Measurements from ENCODE around the gene LANCL1.

Gene LANCL1

GRCh38 chr2:210445732-210446131 lies 30.8 kb downstream of the LANCL1 start:
- Histone ChIP-seq H3K4me1 (ENCODE audit: control extremely low read depth in 1 of 4, control insufficient read depth in 4 of 4, insufficient read depth in 4 of 4, low read length in 3 of 4) (peaks cover 0 to 10% (median 9%) of the 10 kb centered on the region in 4 experiments), H3K27me3 (replicated peaks in 2 of 5; ENCODE audit: control insufficient read depth in 4 of 5, insufficient read depth in 5 of 5, low read length in 4 of 5) (no peaks in the 10 kb centered on the region), H3K36me3 (ENCODE audit: control insufficient read depth in 4 of 4, insufficient read depth in 4 of 4, low read length in 3 of 4) (peaks cover 2 to 20% (median 6%) of the 10 kb centered on the region in 4 experiments), H3K27ac (ENCODE audit: insufficient read depth in 1 of 2, low read depth in 1 of 2, low read length in 2 of 2, poor library complexity in 1 of 2, severe bottlenecking in 2 of 2) (no peak overlapping the region), H3K9me3 (ENCODE audit: control extremely low read depth in 1 of 5, control insufficient read depth in 4 of 5, insufficient read depth in 2 of 5, low read depth in 1 of 5, low read length in 4 of 5) (peaks cover 0 to 14% (median 0%) of the 10 kb centered on the region in 5 experiments), H3K4me3 (ENCODE audit: control insufficient read depth in 1 of 7, extremely low read depth in 1 of 7, insufficient read depth in 4 of 7, low read depth in 2 of 7, low read length in 6 of 7) (no peak overlapping the region)
- WGBS (ENCODE audit: insufficient coverage): 100% methylated on average over 3 of the region's 3 CpGs
- DNase-seq: no peak
- CTCF ChIA-PET: interaction anchor here (0.8 to 1.7 kb wide), 2 partner anchors 47 to 57 kb away, joined by 3 to 4 read pairs; no protein-coding TSS in a partner anchor
- POLR2A ChIA-PET: no interaction called here

- ChIA-PET POLR2A (no interaction called here), CTCF (interaction anchor here (1.7 kb wide), 1 partner anchor 46 kb away, joined by 4 read pairs; no protein-coding TSS in a partner anchor)
- Histone ChIP-seq H3K9me3 (ENCODE audit: control extremely low read depth in 1 of 5, control insufficient read depth in 4 of 5, insufficient read depth in 2 of 5, low read depth in 1 of 5, low read length in 4 of 5) (peaks cover 0 to 11% (median 0%) of the 10 kb centered on the region in 5 experiments), H3K4me1 (ENCODE audit: control extremely low read depth in 1 of 4, control insufficient read depth in 4 of 4, insufficient read depth in 4 of 4, low read length in 3 of 4) (peaks cover 0 to 10% (median 9%) of the 10 kb centered on the region in 4 experiments), H3K27me3 (replicated peaks in 2 of 5; ENCODE audit: control insufficient read depth in 4 of 5, insufficient read depth in 5 of 5, low read length in 4 of 5) (no peaks in the 10 kb centered on the region), H3K4me3 (ENCODE audit: control insufficient read depth in 1 of 7, extremely low read depth in 1 of 7, insufficient read depth in 4 of 7, low read depth in 2 of 7, low read length in 6 of 7) (no peak overlapping the region), H3K27ac (ENCODE audit: insufficient read depth in 1 of 2, low read depth in 1 of 2, low read length in 2 of 2, poor library complexity in 1 of 2, severe bottlenecking in 2 of 2) (no peak overlapping the region), H3K36me3 (ENCODE audit: control insufficient read depth in 4 of 4, insufficient read depth in 4 of 4, low read length in 3 of 4) (peaks cover 0 to 23% (median 8%) of the 10 kb centered on the region in 4 experiments)
- peak in 2 of 3 donors; percentile 36 to 41 for DNase-seq
- WGBS (ENCODE audit: insufficient coverage): 50% methylated on average over 2 of the region's 3 CpGs
Measured at GRCh38 chr2:210445116-210445707, 31.3 kb downstream of the LANCL1 start.

GRCh38 chr2:210443527-210443926 lies 33.0 kb downstream of the LANCL1 start:
- WGBS (ENCODE audit: insufficient coverage): 100% methylated on average over 1 of the region's 3 CpGs
- Histone ChIP-seq H3K4me1 (ENCODE audit: control extremely low read depth in 1 of 4, control insufficient read depth in 4 of 4, insufficient read depth in 4 of 4, low read length in 3 of 4) (peaks cover 0 to 10% (median 9%) of the 10 kb centered on the region in 4 experiments), H3K36me3 (ENCODE audit: control insufficient read depth in 4 of 4, insufficient read depth in 4 of 4, low read length in 3 of 4) (peaks cover 5 to 35% (median 19%) of the 10 kb centered on the region in 4 experiments), H3K9me3 (ENCODE audit: control extremely low read depth in 1 of 5, control insufficient read depth in 4 of 5, insufficient read depth in 2 of 5, low read depth in 1 of 5, low read length in 4 of 5) (peaks cover 0 to 11% (median 0%) of the 10 kb centered on the region in 5 experiments), H3K27me3 (replicated peaks in 2 of 5; ENCODE audit: control insufficient read depth in 4 of 5, insufficient read depth in 5 of 5, low read length in 4 of 5) (no peaks in the 10 kb centered on the region), H3K27ac (ENCODE audit: insufficient read depth in 1 of 2, low read depth in 1 of 2, low read length in 2 of 2, poor library complexity in 1 of 2, severe bottlenecking in 2 of 2) (no peak overlapping the region), H3K4me3 (ENCODE audit: control insufficient read depth in 1 of 7, extremely low read depth in 1 of 7, insufficient read depth in 4 of 7, low read depth in 2 of 7, low read length in 6 of 7) (no peak overlapping the region)
- ChIA-PET CTCF (no interaction called here), POLR2A (no interaction called here)
- no peak for DNase-seq

- peak in 2 of 3 donors; percentile 42 to 53 for DNase-seq
- H3K9me3 ChIP-seq (ENCODE audit: control extremely low read depth in 1 of 5, control insufficient read depth in 4 of 5, insufficient read depth in 2 of 5, low read depth in 1 of 5, low read length in 4 of 5): peaks cover 0 to 11% (median 0%) of the 10 kb centered on the region in 5 experiments
- H3K4me1 ChIP-seq (ENCODE audit: control extremely low read depth in 1 of 4, control insufficient read depth in 4 of 4, insufficient read depth in 4 of 4, low read length in 3 of 4): peaks cover 0 to 10% (median 9%) of the 10 kb centered on the region in 4 experiments
- H3K4me3 ChIP-seq (ENCODE audit: control insufficient read depth in 1 of 7, extremely low read depth in 1 of 7, insufficient read depth in 4 of 7, low read depth in 2 of 7, low read length in 6 of 7): peak overlapping the region in 1 of 7 experiments; percentile 6
- H3K27me3 ChIP-seq (replicated peaks in 2 of 5; ENCODE audit: control insufficient read depth in 4 of 5, insufficient read depth in 5 of 5, low read length in 4 of 5): no peaks in the 10 kb centered on the region
- peaks cover 5 to 40% (median 19%) of the 10 kb centered on the region in 4 experiments for H3K36me3 ChIP-seq (ENCODE audit: control insufficient read depth in 4 of 4, insufficient read depth in 4 of 4, low read length in 3 of 4)
- no CpG with 5 or more reads among the region's 1 CpG for WGBS (ENCODE audit: insufficient coverage)
- ChIA-PET POLR2A (no interaction called here), CTCF (interaction anchor here (1.1 kb wide), 1 partner anchor 10 kb away, joined by 4 read pairs; no protein-coding TSS in a partner anchor)
- peak overlapping the region in 1 of 2 experiments; percentile 10 for H3K27ac ChIP-seq (ENCODE audit: insufficient read depth in 1 of 2, low read depth in 1 of 2, low read length in 2 of 2, poor library complexity in 1 of 2, severe bottlenecking in 2 of 2)
Measured at GRCh38 chr2:210442878-210443277, 33.7 kb downstream of the LANCL1 start.

- Histone ChIP-seq H3K27ac (ENCODE audit: insufficient read depth in 1 of 2, low read depth in 1 of 2, low read length in 2 of 2, poor library complexity in 1 of 2, severe bottlenecking in 2 of 2) (peak overlapping the region in 1 of 2 experiments; percentile 10), H3K36me3 (ENCODE audit: control insufficient read depth in 4 of 4, insufficient read depth in 4 of 4, low read length in 3 of 4) (peaks cover 5 to 42% (median 21%) of the 10 kb centered on the region in 4 experiments), H3K27me3 (replicated peaks in 2 of 5; ENCODE audit: control insufficient read depth in 4 of 5, insufficient read depth in 5 of 5, low read length in 4 of 5) (no peaks in the 10 kb centered on the region), H3K4me1 (ENCODE audit: control extremely low read depth in 1 of 4, control insufficient read depth in 4 of 4, insufficient read depth in 4 of 4, low read length in 3 of 4) (peaks cover 0 to 10% (median 9%) of the 10 kb centered on the region in 4 experiments), H3K4me3 (ENCODE audit: control insufficient read depth in 1 of 7, extremely low read depth in 1 of 7, insufficient read depth in 4 of 7, low read depth in 2 of 7, low read length in 6 of 7) (peak overlapping the region in 1 of 7 experiments; percentile 6), H3K9me3 (ENCODE audit: control extremely low read depth in 1 of 5, control insufficient read depth in 4 of 5, insufficient read depth in 2 of 5, low read depth in 1 of 5, low read length in 4 of 5) (peaks cover 0 to 7% (median 0%) of the 10 kb centered on the region in 5 experiments)
- DNase-seq: peak in 2 of 3 donors; percentile 69 to 75
- CTCF ChIA-PET: interaction anchor here (1.1 kb wide), 1 partner anchor 10 kb away, joined by 4 read pairs; no protein-coding TSS in a partner anchor
- WGBS (ENCODE audit: insufficient coverage): 33% methylated on average over 1 of the region's 2 CpGs
- POLR2A ChIA-PET: no interaction called here
Measured at GRCh38 chr2:210442457-210442856, 34.1 kb downstream of the LANCL1 start.

- no peaks in the 10 kb centered on the region for H3K27me3 ChIP-seq (replicated peaks in 2 of 5; ENCODE audit: control insufficient read depth in 4 of 5, insufficient read depth in 5 of 5, low read length in 4 of 5)
- CTCF ChIA-PET: interaction anchor here (1.4 kb wide), 1 partner anchor 63 kb away, joined by 3 read pairs; no protein-coding TSS in a partner anchor
- H3K36me3 ChIP-seq (ENCODE audit: control insufficient read depth in 4 of 4, insufficient read depth in 4 of 4, low read length in 3 of 4): peaks cover 13 to 51% (median 24%) of the 10 kb centered on the region in 4 experiments
- H3K9me3 ChIP-seq (ENCODE audit: control extremely low read depth in 1 of 5, control insufficient read depth in 4 of 5, insufficient read depth in 2 of 5, low read depth in 1 of 5, low read length in 4 of 5): no peaks in the 10 kb centered on the region
- DNase-seq: no peak
- WGBS (ENCODE audit: insufficient coverage): 96% methylated on average over 3 of the region's 3 CpGs
- no peak overlapping the region for H3K4me3 ChIP-seq (ENCODE audit: control insufficient read depth in 1 of 7, extremely low read depth in 1 of 7, insufficient read depth in 4 of 7, low read depth in 2 of 7, low read length in 6 of 7)
- POLR2A ChIA-PET: no interaction called here
- peaks cover 0 to 10% (median 9%) of the 10 kb centered on the region in 4 experiments for H3K4me1 ChIP-seq (ENCODE audit: control extremely low read depth in 1 of 4, control insufficient read depth in 4 of 4, insufficient read depth in 4 of 4, low read length in 3 of 4)
- H3K27ac ChIP-seq (ENCODE audit: insufficient read depth in 1 of 2, low read depth in 1 of 2, low read length in 2 of 2, poor library complexity in 1 of 2, severe bottlenecking in 2 of 2): no peak overlapping the region
Measured at GRCh38 chr2:210440206-210440605, 36.4 kb downstream of the LANCL1 start.

GRCh38 chr2:210435439-210435838 lies 41.1 kb downstream of the LANCL1 start:
- POLR2A ChIA-PET: interaction anchor here (0.5 kb wide), 1 partner anchor 555 kb away, joined by 3 read pairs; no protein-coding TSS in a partner anchor
- WGBS (ENCODE audit: insufficient coverage): no CpG with 5 or more reads among the region's 1 CpG
- CTCF ChIA-PET: no interaction called here
- Histone ChIP-seq H3K27ac (ENCODE audit: insufficient read depth in 1 of 2, low read depth in 1 of 2, low read length in 2 of 2, poor library complexity in 1 of 2, severe bottlenecking in 2 of 2) (no peak overlapping the region), H3K27me3 (replicated peaks in 2 of 5; ENCODE audit: control insufficient read depth in 4 of 5, insufficient read depth in 5 of 5, low read length in 4 of 5) (no peaks in the 10 kb centered on the region), H3K9me3 (ENCODE audit: control extremely low read depth in 1 of 5, control insufficient read depth in 4 of 5, insufficient read depth in 2 of 5, low read depth in 1 of 5, low read length in 4 of 5) (no peaks in the 10 kb centered on the region), H3K4me1 (ENCODE audit: control extremely low read depth in 1 of 4, control insufficient read depth in 4 of 4, insufficient read depth in 4 of 4, low read length in 3 of 4) (no peaks in the 10 kb centered on the region), H3K4me3 (ENCODE audit: control insufficient read depth in 1 of 7, extremely low read depth in 1 of 7, insufficient read depth in 4 of 7, low read depth in 2 of 7, low read length in 6 of 7) (no peak overlapping the region), H3K36me3 (ENCODE audit: control insufficient read depth in 4 of 4, insufficient read depth in 4 of 4, low read length in 3 of 4) (peaks cover 28 to 83% (median 41%) of the 10 kb centered on the region in 4 experiments)
- DNase-seq: no peak

Measured in common myeloid progenitor, CD34-positive (primary cell).